ENCODE results near the gene ECE1. TPM values are rescaled to one million over a fixed set of nuclear protein-coding genes. Genes with fewer than 3 reads are reported as not detected.
A peak's percentile ranks its signal among the peaks of the same experiment; 100 is the strongest.

The ECE1 gene
- total RNA-seq, 1 experiment from 2014 or later, result 131 TPM

GRCh38 chr1:21255284-21255942 lies 34.9 kb downstream of the ECE1 start:
- peak; percentile 86 for DNase-seq (ENCODE audit: low read depth)

GRCh38 chr1:21254335-21254951 lies 35.8 kb downstream of the ECE1 start:
- peak; percentile 89 for DNase-seq (ENCODE audit: low read depth)

GRCh38 chr1:21251773-21252471 lies 38.3 kb downstream of the ECE1 start:
- peak; percentile 99 for DNase-seq (ENCODE audit: low read depth)

- no peak for DNase-seq (ENCODE audit: low read depth)
Observed at GRCh38 chr1:21249940-21250493, 40.2 kb downstream of the ECE1 start.

- no peak for DNase-seq (ENCODE audit: low read depth)
Observed at GRCh38 chr1:21247892-21248715, 42.2 kb downstream of the ECE1 start.

- no peak for DNase-seq (ENCODE audit: low read depth)
Observed at GRCh38 chr1:21246905-21247642, 43.2 kb downstream of the ECE1 start.

GRCh38 chr1:21245688-21246229 lies 44.5 kb downstream of the ECE1 start:
- DNase-seq (ENCODE audit: low read depth), result no peak

- DNase-seq (ENCODE audit: low read depth), result no peak
Observed at GRCh38 chr1:21244986-21245687, 45.1 kb downstream of the ECE1 start.

GRCh38 chr1:21244154-21244553 lies 46.1 kb downstream of the ECE1 start:
- no peak for DNase-seq (ENCODE audit: low read depth)

- no peak for DNase-seq (ENCODE audit: low read depth)
Observed at GRCh38 chr1:21242846-21243245, 47.4 kb downstream of the ECE1 start.

GRCh38 chr1:21241771-21242581 lies 48.3 kb downstream of the ECE1 start:
- DNase-seq (ENCODE audit: low read depth), result no peak

GRCh38 chr1:21240706-21241105 lies 49.6 kb downstream of the ECE1 start:
- DNase-seq (ENCODE audit: low read depth), result peak; percentile 38

GRCh38 chr1:21239221-21239620 lies 51.0 kb downstream of the ECE1 start:
- DNase-seq (ENCODE audit: low read depth), result peak; percentile 97

- peak; percentile 99 for DNase-seq (ENCODE audit: low read depth)
Observed at GRCh38 chr1:21238141-21238800, 52.0 kb downstream of the ECE1 start.

GRCh38 chr1:21237446-21238088 lies 52.7 kb downstream of the ECE1 start:
- DNase-seq (ENCODE audit: low read depth), result no peak

GRCh38 chr1:21236178-21236577 lies 54.1 kb downstream of the ECE1 start:
- no peak for DNase-seq (ENCODE audit: low read depth)

GRCh38 chr1:21234779-21235178 lies 55.5 kb downstream of the ECE1 start:
- peak; percentile 45 for DNase-seq (ENCODE audit: low read depth)

- peak; percentile 16 for DNase-seq (ENCODE audit: low read depth)
Observed at GRCh38 chr1:21233490-21233889, 56.8 kb downstream of the ECE1 start.

Measured in RPMI7951 (cell line).